Activated CD4-positive, alpha-beta T cell treated with anti-CD3 and anti-CD28 coated beads, Interleukin-2, amount 10 ng/mL, durations not matched to agents 7 days and 5 days (primary cell): ENCODE measurements around the gene INTS1. TPM values are rescaled to one million over a fixed set of nuclear protein-coding genes. Genes with fewer than 3 reads are reported as not detected.
A peak's percentile ranks its signal among the peaks of the same experiment; 100 is the strongest.

Experiments used
- CTCF ChIA-PET: fragments of 350-600 bp; sonication (Branson Sonifier 250); formaldehyde crosslinking; loops from one replicate; lab custom pipeline; 2021; ENCODE audit warnings: antibody characterized with exemption; lab: Charles Lee
- POLR2A ChIA-PET: fragments of 350-600 bp; sonication (Branson Sonifier 250); formaldehyde crosslinking; loops from one replicate; lab custom pipeline; 2021; ENCODE audit warnings: antibody characterized with exemption; lab: Charles Lee
- DNase-seq: peaks from one replicate; pipeline ENCODE4 v3.0.0-alpha.2; 2020
- H3K27ac Mint-ChIP-seq: one replicate; pipeline ENCODE4 v1.8.0; 2021; ENCODE audit warnings: mild to moderate bottlenecking, moderate library complexity, mixed read lengths
- H3K27me3 Mint-ChIP-seq: one replicate; pipeline ENCODE4 v1.8.0; 2021; ENCODE audit warnings: mixed read lengths
- H3K36me3 Mint-ChIP-seq: one replicate; pipeline ENCODE4 v1.8.0; 2021; ENCODE audit warnings: low read depth, mixed read lengths
- H3K4me1 Mint-ChIP-seq: one replicate; pipeline ENCODE4 v1.8.0; 2021; ENCODE audit warnings: mixed read lengths
- H3K4me3 Mint-ChIP-seq: one replicate; pipeline ENCODE4 v1.8.0; 2021; ENCODE audit warnings: mild to moderate bottlenecking, moderate library complexity, mixed read lengths
- H3K9me3 Mint-ChIP-seq: one replicate; pipeline ENCODE4 v1.8.0; 2021; ENCODE audit warnings: mixed read lengths
- total RNA-seq, 2 experiments: library from RNA; stranded (reverse); gene quantifications; one replicate each; pipeline ENCODE4 v1.2.3, GENCODE V29; 2021

INTS1 gene
- total RNA-seq, 2 experiments from 2014 or later, result 90.6 to 104 TPM

GRCh38 chr7:1505731-1506550 is 1.8 kb upstream of the INTS1 start:
- POLR2A ChIA-PET, result no interaction called here
- H3K36me3 Mint-ChIP-seq, result peaks cover 3% of the 10 kb centered on the region
- peaks cover 66% of the 10 kb centered on the region for H3K4me1 Mint-ChIP-seq
- H3K27me3 Mint-ChIP-seq, result no peaks in the 10 kb centered on the region
- CTCF ChIA-PET, result interaction anchor here (1.4 to 1.7 kb wide), 2 partner anchors 8 to 9 kb away, joined by 6 to 12 read pairs; no protein-coding TSS in a partner anchor
- peak; percentile 27 for DNase-seq
- peak overlapping the region; percentile 85 for H3K27ac Mint-ChIP-seq
- H3K9me3 Mint-ChIP-seq, result no peaks in the 10 kb centered on the region
- peak overlapping the region; percentile 86 for H3K4me3 Mint-ChIP-seq

- POLR2A ChIA-PET, result no interaction called here
- Mint-ChIP-seq H3K27me3 (no peaks in the 10 kb centered on the region), H3K27ac (peak overlapping the region; percentile 86), H3K9me3 (no peaks in the 10 kb centered on the region), H3K4me1 (peaks cover 59% of the 10 kb centered on the region), H3K4me3 (peak overlapping the region; percentile 86), H3K36me3 (peaks cover 14% of the 10 kb centered on the region)
- no peak for DNase-seq
- CTCF ChIA-PET, result no interaction called here
These were observed 799 bp downstream of the INTS1 start for GRCh38 chr7:1503390-1503789.

- Mint-ChIP-seq H3K27ac (peak overlapping the region; percentile 86), H3K4me3 (peak overlapping the region; percentile 86), H3K36me3 (peaks cover 14% of the 10 kb centered on the region), H3K4me1 (peaks cover 55% of the 10 kb centered on the region), H3K9me3 (no peaks in the 10 kb centered on the region), H3K27me3 (no peaks in the 10 kb centered on the region)
- ChIA-PET CTCF (no interaction called here), POLR2A (no interaction called here)
- DNase-seq, result no peak
These were observed 1.3 kb downstream of the INTS1 start for GRCh38 chr7:1502845-1503244.

GRCh38 chr7:1501487-1502270 is 2.5 kb downstream of the INTS1 start:
- POLR2A ChIA-PET, result no interaction called here
- Mint-ChIP-seq H3K36me3 (peaks cover 20% of the 10 kb centered on the region), H3K27ac (no peak overlapping the region), H3K9me3 (no peaks in the 10 kb centered on the region), H3K4me3 (peak overlapping the region; percentile 86), H3K4me1 (peaks cover 44% of the 10 kb centered on the region), H3K27me3 (no peaks in the 10 kb centered on the region)
- DNase-seq, result no peak
- CTCF ChIA-PET, result interaction anchor here (0.8 kb wide), 1 partner anchor 12 kb away, joined by 4 read pairs; no protein-coding TSS in a partner anchor

- Mint-ChIP-seq H3K27me3 (no peaks in the 10 kb centered on the region), H3K27ac (no peak overlapping the region), H3K4me1 (peaks cover 33% of the 10 kb centered on the region), H3K36me3 (peaks cover 20% of the 10 kb centered on the region), H3K4me3 (no peak overlapping the region), H3K9me3 (no peaks in the 10 kb centered on the region)
- no peak for DNase-seq
- ChIA-PET POLR2A (no interaction called here), CTCF (no interaction called here)
These were observed 4.0 kb downstream of the INTS1 start for GRCh38 chr7:1500064-1500807.

GRCh38 chr7:1499367-1500029 is 4.7 kb downstream of the INTS1 start:
- ChIA-PET CTCF (interaction anchor here (1.7 kb wide), 1 partner anchor 14 kb away, joined by 5 read pairs; no protein-coding TSS in a partner anchor), POLR2A (no interaction called here)
- H3K27ac Mint-ChIP-seq, result no peak overlapping the region
- H3K4me1 Mint-ChIP-seq, result peaks cover 28% of the 10 kb centered on the region
- H3K27me3 Mint-ChIP-seq, result no peaks in the 10 kb centered on the region
- H3K36me3 Mint-ChIP-seq, result peaks cover 20% of the 10 kb centered on the region
- DNase-seq, result no peak
- no peaks in the 10 kb centered on the region for H3K9me3 Mint-ChIP-seq
- H3K4me3 Mint-ChIP-seq, result no peak overlapping the region

- peaks cover 20% of the 10 kb centered on the region for H3K36me3 Mint-ChIP-seq
- H3K27ac Mint-ChIP-seq, result no peak overlapping the region
- CTCF ChIA-PET, result interaction anchor here (0.9 to 1.7 kb wide), 3 partner anchors 13 to 24 kb away, joined by 3 to 5 read pairs (median 4); no protein-coding TSS in a partner anchor
- H3K4me3 Mint-ChIP-seq, result no peak overlapping the region
- no peaks in the 10 kb centered on the region for H3K9me3 Mint-ChIP-seq
- DNase-seq, result no peak
- H3K27me3 Mint-ChIP-seq, result no peaks in the 10 kb centered on the region
- H3K4me1 Mint-ChIP-seq, result peaks cover 24% of the 10 kb centered on the region
- POLR2A ChIA-PET, result no interaction called here
These were observed 5.6 kb downstream of the INTS1 start for GRCh38 chr7:1498370-1499305.

GRCh38 chr7:1497293-1497927 is 6.8 kb downstream of the INTS1 start:
- Mint-ChIP-seq H3K36me3 (peaks cover 20% of the 10 kb centered on the region), H3K4me3 (no peak overlapping the region), H3K27ac (no peak overlapping the region), H3K4me1 (peaks cover 12% of the 10 kb centered on the region), H3K9me3 (no peaks in the 10 kb centered on the region), H3K27me3 (no peaks in the 10 kb centered on the region)
- DNase-seq, result no peak
- ChIA-PET POLR2A (no interaction called here), CTCF (interaction anchor here (1.0 to 1.7 kb wide), 2 partner anchors 12 to 19 kb away, joined by 4 to 5 read pairs; no protein-coding TSS in a partner anchor)

- ChIA-PET POLR2A (no interaction called here), CTCF (no interaction called here)
- DNase-seq, result no peak
- H3K27ac Mint-ChIP-seq, result no peak overlapping the region
- H3K4me1 Mint-ChIP-seq, result peaks cover 5% of the 10 kb centered on the region
- H3K36me3 Mint-ChIP-seq, result peaks cover 22% of the 10 kb centered on the region
- H3K4me3 Mint-ChIP-seq, result no peak overlapping the region
- no peaks in the 10 kb centered on the region for H3K9me3 Mint-ChIP-seq
- no peaks in the 10 kb centered on the region for H3K27me3 Mint-ChIP-seq
These were observed 7.5 kb downstream of the INTS1 start for GRCh38 chr7:1496531-1497292.

- no peak for DNase-seq
- H3K4me1 Mint-ChIP-seq, result peaks cover 2% of the 10 kb centered on the region
- no peak overlapping the region for H3K4me3 Mint-ChIP-seq
- ChIA-PET POLR2A (no interaction called here), CTCF (no interaction called here)
- H3K27me3 Mint-ChIP-seq, result no peaks in the 10 kb centered on the region
- H3K36me3 Mint-ChIP-seq, result peaks cover 28% of the 10 kb centered on the region
- no peak overlapping the region for H3K27ac Mint-ChIP-seq
- H3K9me3 Mint-ChIP-seq, result no peaks in the 10 kb centered on the region
These were observed 8.5 kb downstream of the INTS1 start for GRCh38 chr7:1495564-1496242.
